GM13976 (cell line): Measurements from ENCODE around the gene PIGZ.

Source experiments
- DNase-seq: peaks from one replicate; pipeline ENCODE4 v3.0.0; 2012; ENCODE audit warnings: low spot score
- CTCF ChIP-seq: IDR thresholded peaks from 2 replicates; pipeline ENCODE4 v1.5.1; 2012; ENCODE audit warnings: borderline replicate concordance, mild to moderate bottlenecking; ENCODE audit not compliant: insufficient read depth; ENCODE audit errors: extremely low read depth, missing control alignments, control extremely low read depth
- in situ Hi-C: fragments of 300-500 bp; cut with MboI; formaldehyde crosslinking; loops from one replicate; pipeline ENCODE4 v1.12.0; 2022; ENCODE audit warnings: low sequenced_read_pairs, mixed read lengths, inconsistent platforms; ENCODE audit not compliant: unreplicated experiment

Gene PIGZ

GRCh38 chr3:196962108-196962929, 6.3 kb downstream of the PIGZ start:
- TF ChIP-seq CTCF = no peak
- in situ Hi-C loops = no loop called here
- no peak for DNase-seq

- in situ Hi-C loops = no loop called here
- DNase-seq = no peak
- TF ChIP-seq CTCF = no peak
Measured at GRCh38 chr3:196954832-196955231, 13.8 kb downstream of the PIGZ start.

GRCh38 chr3:196951371-196951770, 17.3 kb downstream of the PIGZ start:
- in situ Hi-C loops = no loop called here
- no peak for DNase-seq
- TF ChIP-seq CTCF = no peak

GRCh38 chr3:196949750-196950149, 18.9 kb downstream of the PIGZ start:
- TF ChIP-seq CTCF = no peak
- in situ Hi-C loops = no loop called here
- no peak for DNase-seq

GRCh38 chr3:196949285-196949619, 19.4 kb downstream of the PIGZ start:
- no peak for DNase-seq
- in situ Hi-C loops = no loop called here
- no peak for TF ChIP-seq CTCF

- TF ChIP-seq CTCF = no peak
- DNase-seq = peak; percentile 39
- in situ Hi-C loops = no loop called here
Measured at GRCh38 chr3:196948442-196949284, 20.0 kb downstream of the PIGZ start.
